GM19025 (cell line): ENCODE results near the gene PAQR6.
A peak's percentile ranks its signal among the peaks of the same experiment; 100 is the strongest.

Experiments used
- ATAC-seq: cut with Tn5 transposase; IDR thresholded peaks from one replicate; pipeline ENCODE4 v1.9.1; 2021; ENCODE audit warnings: mild to moderate bottlenecking, low read depth, moderate library complexity; ENCODE audit not compliant: unreplicated experiment

The PAQR6 gene, protein sequence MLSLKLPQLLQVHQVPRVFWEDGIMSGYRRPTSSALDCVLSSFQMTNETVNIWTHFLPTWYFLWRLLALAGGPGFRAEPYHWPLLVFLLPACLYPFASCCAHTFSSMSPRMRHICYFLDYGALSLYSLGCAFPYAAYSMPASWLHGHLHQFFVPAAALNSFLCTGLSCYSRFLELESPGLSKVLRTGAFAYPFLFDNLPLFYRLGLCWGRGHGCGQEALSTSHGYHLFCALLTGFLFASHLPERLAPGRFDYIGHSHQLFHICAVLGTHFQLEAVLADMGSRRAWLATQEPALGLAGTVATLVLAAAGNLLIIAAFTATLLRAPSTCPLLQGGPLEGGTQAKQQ

DNA sequence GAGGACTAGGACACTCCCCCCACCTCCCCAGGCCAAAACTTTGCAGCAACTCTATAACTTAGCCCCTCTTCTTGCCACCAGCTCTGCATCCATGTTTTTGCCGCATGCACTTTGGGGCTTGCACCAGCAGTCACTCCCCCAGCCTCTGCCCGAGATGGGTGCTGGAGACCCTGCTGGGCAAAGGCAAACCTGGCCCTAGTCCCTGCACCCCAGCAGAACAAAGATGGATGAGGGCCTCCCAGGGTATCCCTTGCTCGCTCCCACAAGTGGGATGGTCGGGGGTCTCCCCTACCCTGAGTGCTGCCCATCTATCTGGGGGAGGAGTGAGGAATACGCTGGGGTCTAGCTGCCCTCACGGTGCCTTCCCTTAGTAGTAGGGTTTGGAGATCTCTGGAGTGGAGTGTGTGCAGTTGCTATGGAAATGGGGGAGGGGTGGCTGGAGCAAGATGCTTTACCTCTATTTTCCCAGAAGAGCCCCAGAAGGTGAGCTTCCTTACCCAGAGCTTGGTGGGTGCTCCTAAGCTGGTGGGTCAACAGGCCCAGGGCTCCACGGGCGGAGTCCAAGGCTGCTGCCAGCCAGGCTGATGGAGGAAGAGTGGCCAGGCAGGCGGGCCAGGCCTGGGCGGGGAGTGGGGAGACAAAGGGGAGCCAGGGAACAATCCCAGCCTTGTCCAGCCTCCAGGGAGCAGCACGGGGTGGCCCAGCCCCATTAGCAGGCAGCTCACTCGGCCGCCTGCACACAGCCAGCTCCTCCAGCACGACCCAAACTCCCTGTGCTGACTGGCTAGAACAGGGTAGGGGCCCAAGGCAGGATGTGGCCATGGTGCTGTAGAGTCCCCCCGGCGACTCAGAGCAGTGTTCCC lies at the start of gene PAQR6:
Gene PAQR6, minus strand, starts transcription at position 597 of the 863 bp plus-strand sequence. CDS start 1,325 bp downstream, outside the sequence.
- ATAC-seq: no peak

DNA sequence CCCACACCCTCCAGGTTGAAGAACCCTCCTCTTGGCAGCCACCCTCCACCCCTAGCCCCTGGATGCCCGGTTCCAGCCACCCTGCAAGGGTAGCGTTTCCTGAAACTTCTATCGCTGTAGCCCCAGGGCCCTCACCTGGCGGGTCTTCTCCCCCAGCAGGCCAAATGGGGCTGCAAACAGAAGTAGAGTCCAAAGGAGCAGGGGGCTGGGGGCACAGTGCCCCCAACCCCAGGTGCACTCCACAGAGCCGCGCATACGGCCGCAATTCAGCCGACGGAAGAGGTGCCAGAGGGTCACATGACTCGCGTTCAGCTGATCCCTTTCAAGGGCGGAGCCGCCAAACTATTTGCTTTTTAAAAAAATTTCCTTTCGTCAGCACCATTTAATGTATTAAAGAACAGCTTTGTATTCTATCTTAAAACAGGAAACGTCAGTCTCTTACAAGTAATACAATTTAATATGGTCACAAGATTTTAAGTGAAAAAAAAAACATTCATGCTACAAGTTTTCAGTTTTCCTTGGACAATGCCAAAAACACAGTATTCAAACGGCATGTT lies 47.6 kb upstream of the PAQR6 start, which contains the start of gene GLMP:
Gene GLMP, minus strand, starts transcription at position 289 of the 557 bp plus-strand sequence. Its CDS starts 34 bp downstream, at position 255.
- ATAC-seq: no peak

DNA sequence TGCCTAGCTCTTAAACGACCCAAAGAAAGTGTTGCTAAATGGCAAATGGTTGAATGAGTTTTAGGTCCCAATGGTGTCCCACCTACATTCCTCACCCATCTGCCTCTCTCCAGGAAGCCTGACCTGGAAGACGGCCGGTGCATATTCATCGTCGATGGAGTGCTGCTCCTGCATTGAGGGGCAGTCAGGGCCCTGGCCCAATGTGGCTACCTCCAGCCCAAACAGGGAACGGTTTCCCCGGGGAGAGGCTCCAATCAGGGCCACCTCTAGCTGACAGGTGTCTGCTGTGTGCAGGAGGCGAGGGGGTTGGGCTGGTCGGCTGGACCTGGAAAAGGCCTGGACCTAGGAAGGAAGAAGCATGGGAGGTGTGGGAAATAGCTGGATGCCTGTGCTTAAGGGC lies 46.0 kb upstream of the PAQR6 start:
- ATAC-seq: no peak

DNA sequence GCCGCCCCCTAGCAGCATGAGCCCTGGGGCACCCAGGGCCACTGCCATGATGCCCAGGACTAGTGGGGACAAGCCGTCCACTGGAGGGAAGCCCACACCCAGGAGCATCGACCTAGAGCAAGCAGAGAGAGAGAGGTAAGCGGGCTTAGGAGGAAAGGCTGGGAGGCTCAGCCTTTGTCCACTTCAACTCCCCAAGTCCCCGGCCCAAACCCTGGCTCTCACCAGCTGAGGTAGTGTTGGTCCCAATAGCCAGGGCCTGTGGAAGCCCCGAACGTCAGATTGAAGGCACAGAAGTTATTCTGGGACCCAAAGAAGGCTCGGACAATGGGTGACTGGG lies 45.2 kb upstream of the PAQR6 start:
- ATAC-seq: no peak

DNA sequence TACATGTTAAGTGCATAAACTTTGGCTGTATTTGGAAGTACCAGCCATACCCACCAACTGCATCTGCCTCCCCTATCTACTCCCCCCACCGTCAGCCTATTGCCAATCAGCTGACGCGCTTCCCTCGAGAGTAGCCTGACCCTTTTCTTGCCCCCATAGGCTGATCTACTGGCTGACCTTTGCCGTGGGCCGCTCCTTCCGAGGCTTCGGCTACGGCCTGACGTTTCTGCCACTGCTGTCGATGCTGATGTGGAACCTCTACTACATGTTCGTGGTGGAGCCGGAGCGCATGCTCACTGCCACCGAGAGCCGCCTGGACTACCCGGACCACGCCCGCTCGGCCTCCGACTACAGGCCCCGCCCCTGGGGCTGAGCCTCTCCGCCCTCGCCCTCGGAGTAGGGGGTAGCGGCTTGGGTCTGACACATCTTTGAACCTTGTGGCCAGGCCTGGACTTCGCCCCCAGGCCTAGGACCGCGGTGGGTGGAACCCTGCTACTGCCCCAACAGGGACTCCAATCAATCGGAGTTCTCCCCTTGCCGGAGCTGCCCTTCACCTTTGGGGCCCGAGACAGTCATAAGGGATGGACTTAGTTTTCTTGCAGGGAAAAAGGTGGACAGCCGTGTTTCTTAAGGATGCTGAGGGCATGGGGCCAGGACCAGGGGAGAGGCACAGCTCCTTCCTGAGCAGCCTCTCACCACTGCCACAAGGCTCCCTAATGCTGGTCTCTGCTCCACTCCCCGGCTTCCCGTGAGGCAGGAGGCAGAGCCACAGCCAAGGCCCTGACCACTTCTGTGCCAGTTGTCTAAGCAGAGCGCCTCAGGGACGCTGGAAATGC lies 43.6 kb upstream of the PAQR6 start:
- ATAC-seq: peak; percentile 60

DNA sequence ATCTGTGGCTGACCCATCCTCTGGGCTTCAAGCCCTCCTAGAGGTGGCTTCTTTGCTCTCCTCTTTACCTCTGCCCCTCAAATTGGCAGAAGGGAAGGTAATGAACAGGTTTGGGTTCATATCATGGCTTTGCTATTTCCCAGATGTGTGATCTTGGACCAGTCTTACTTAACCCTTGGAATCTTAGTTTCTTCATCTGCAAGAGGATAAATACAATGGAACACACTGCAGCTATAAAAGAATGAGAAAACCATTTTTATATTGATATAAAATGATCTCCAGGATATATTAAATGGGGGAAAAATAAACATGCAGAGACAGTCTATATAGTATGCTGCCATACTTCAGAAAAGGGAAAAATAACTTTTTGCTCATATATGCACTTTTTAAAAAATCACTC lies 42.0 kb upstream of the PAQR6 start:
- ATAC-seq: no peak

DNA sequence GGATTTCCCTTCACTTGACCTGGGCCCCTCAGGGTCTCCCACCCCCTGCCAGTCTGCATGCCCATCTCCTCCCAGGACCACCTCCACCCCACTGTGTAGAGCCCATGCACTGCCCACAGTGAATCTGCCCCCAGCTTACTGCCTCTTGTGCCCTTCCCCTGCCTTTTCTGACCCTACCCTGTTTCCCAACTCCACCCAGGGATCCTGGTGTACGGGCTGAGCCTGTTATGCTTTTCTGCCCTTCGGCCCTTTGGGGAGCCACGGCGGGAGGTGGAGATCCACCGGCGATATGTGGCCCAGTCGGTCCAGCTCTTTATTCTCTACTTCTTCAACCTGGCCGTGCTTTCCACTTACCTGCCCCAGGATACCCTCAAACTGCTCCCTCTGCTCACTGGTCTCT lies 38.2 kb upstream of the PAQR6 start:
- no peak for ATAC-seq

DNA sequence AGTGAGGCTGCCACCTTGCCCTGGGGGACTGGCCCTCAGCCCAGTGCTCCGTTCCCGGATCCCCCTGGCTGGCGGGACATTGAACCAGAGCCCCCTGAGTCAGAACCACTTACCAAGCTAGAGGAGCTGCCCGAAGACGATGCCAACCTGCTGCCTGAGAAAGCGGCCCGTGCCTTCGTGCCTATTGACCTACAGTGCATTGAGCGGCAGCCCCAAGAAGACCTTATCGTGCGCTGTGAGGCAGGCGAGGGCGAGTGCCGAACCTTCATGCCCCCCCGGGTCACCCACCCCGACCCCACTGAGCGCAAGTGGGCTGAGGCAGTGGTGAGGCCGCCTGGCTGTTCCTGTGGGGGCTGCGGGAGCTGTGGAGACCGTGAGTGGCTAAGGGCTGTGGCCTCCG lies 37.6 kb upstream of the PAQR6 start:
- ATAC-seq: no peak

DNA sequence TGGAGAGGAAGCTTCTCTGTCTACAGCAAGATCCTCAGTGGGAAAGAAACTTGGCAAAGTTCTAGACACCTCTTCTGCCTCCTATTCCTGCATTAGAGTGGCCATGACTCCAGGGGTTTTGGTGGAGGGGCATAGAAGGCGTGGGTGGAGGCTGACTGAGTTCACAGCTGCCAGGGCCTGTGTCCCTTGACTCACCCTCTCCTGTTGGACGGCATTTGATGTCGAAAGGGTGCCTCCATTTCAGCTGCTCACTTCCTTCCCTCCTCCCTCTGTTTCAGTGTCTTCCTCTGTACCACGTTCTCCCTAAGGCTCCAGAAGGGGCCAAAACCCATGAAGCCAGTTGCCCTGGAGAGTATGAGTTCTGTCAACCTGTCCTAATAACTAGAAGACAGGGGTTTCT lies 36.9 kb upstream of the PAQR6 start:
- no peak for ATAC-seq

DNA sequence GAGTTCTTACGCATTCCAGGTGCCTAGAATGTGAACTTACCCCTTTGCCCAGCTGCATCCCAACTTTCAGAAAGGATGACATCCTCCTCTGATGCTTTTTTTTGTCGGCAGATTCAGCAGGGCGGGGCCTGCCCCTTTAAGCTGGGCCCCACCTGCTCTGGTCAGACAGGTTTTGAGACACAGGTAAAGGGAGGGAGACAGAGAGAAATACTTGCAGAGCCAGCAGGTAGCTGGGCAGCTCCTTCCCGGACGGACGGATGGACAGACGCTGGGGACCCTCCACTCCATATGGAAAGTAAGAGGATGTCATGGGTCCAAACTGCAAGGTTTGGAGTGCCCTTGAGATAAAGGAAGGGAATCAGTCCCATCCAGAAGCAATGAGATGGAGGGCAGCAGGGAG lies 36.3 kb upstream of the PAQR6 start, which contains the start of gene TMEM79:
Gene TMEM79, plus strand, starts transcription at position 214 of the 400 bp plus-strand sequence. CDS start 902 bp downstream, outside the sequence.
- ATAC-seq: no peak

DNA sequence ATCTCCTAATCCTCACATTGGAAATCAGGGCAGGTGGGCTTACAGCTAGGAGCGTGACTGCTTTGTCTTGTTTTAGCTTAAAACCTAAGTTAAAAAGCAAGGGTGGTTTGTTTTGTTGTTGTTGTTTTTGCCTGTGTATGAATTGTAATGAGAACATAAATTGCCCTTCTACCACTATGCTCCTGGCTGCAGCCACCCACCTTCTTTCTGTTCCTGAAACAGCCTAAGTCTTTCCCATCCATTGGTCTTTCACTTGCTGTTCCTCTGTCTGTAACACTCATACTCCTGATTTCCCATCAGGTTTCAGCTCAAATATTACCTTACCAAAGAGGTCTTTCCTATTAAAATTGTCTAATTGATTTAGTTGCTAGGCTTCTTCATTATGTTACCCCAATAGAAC lies 35.7 kb upstream of the PAQR6 start:
- ATAC-seq: no peak

DNA sequence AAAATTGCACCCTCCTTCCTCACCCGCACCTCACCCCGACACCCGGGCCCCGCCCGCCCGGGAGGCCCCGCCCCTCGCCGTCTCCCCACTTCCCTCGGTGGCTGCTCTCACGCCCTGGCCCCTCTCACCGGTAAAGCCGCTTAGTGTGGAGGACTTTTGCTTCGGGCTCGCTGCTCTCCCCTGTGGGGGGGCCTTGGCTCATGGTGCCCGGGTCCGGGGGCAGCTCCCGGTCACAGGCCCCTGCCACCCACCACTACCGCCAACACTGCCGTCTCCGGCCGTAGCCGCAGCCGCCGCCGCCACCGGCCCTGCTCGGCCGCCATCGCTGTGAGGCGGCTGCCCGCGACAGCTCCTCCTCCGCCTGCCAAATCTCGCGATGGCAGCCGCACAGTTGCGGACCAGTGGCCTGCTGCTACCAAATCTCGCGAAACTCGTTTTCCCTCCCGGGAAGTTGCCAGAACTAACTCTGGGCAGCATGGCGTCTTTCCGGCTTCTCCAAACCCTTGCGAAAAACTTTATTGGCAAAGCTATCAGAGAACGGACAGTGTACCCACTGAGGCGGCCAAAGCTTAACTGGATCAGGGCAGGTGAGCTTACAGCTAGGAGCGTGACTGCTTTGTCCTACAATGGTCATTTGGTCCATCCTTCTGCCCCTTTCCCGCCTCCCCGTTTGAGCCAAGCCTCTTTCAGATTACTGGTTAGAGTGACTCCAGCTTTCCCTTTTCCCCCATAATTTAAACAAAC lies 34.8 kb upstream of the PAQR6 start, which contains the start of gene SMG5:
Gene SMG5, minus strand, starts transcription at position 347 of the 744 bp plus-strand sequence. Its CDS starts 145 bp downstream, at position 202.
- ATAC-seq: peak; percentile 83

DNA sequence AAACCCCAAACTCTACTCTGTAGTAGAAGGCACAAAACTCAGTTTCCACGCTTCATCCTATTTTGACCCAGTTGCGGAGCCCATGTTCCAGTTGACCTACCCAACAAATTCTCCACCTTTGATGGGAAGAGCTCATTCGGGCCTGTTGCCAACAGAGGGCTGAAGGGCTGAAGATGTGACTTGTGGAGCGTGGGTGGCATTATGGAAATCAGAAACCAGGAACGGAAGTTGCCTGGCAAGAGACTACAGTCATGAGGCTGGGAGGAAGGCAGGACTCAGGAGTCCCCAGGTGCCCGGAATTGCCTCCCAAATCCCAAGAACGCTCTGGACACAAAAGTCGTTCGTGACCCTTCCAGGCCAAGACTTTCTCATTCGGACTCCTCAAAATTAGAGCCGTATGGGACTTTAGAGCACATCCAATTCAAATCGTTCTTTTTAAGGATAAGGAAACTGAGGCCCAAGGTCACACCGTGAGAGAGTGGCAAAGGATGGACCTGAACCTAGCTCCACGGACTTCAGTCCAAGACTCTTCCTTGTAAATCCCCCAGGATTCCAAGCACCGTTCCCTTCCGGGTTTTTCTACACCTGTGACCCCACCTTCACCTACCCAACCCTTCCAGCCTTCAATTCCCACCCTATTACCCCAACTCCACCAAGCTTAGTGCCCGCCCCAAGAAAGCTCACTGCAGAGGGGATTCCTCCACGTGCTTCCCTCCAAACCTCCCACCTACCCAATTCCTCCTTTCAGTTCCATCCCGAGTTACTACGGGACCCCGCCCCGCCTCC lies 34.0 kb upstream of the PAQR6 start:
- ATAC-seq: no peak

DNA sequence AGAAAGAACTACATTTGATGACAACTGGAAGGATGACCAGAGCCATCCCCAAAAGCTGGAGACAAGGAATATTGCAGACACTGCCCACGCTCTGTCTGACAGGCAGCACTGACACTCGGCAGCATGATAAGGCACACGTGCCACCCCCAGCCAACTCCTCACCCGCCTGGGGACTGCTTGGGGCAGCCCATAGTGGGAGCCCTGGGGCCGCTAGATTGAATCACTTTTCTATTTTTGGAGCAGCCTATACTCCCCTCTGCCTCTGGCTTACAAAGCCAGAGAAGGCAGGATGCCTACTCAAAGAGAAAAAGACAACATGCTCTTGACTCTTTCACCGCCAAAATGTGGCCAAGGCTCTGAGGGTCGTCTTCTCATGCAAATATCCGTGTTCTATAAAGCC lies 33.4 kb upstream of the PAQR6 start:
- ATAC-seq: no peak

DNA sequence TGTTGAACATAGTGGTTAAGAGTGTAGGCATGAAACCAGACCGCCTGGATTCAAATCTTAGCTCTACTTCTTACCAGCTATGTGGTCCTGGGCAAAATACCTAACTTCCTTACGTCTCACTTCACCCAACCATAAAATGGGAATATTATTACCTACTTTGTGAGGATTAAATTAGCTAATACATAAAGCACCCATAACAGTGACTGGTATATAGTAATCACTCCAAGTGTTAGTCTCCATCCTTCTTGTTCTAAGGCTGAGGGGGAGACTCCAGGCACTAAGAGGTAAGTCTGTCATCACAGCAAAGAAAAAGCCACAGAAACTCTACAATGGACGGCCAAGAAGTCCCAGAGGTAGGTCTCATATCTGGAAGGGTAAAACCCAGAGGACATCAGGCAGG lies 32.0 kb upstream of the PAQR6 start:
- no peak for ATAC-seq

DNA sequence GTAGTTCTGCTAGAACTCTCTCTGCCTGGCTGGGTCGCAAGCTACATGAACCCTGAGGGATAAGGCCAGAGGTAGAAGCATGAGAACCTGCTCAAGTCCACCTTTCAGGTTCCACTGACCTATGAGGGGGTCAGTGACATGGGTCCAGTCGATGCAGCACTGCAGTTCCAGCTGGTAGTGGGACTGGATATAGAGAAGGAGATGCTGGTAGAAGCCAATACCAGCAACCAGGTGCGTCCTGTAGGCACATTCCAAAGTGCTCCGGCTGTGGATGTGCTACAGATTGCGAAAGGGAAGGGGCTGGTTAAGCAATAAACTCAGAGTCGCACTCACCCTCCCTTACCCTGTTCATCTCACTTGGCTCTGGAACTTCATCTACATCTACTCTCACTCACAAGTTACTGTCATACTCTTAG lies 29.1 kb upstream of the PAQR6 start:
- no peak for ATAC-seq

DNA sequence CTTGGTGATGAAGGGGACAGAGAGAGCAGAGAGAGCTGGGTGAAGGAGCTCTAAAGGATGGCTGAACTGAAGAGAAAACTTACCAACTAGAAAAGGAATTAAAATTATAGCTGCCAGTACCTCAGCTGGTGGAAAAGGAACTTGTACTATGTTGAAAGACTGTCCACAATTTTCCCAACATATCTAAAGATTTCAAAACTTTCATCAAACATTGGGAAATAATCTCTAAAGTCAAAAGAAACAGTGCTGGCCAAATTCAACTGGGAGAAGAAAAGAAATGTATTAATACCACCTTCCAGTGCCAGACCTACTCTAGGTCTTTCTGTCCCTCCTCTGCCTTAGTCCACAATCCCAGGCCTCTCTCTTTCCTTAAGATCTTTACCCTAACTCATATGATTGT lies 28.7 kb upstream of the PAQR6 start:
- no peak for ATAC-seq

DNA sequence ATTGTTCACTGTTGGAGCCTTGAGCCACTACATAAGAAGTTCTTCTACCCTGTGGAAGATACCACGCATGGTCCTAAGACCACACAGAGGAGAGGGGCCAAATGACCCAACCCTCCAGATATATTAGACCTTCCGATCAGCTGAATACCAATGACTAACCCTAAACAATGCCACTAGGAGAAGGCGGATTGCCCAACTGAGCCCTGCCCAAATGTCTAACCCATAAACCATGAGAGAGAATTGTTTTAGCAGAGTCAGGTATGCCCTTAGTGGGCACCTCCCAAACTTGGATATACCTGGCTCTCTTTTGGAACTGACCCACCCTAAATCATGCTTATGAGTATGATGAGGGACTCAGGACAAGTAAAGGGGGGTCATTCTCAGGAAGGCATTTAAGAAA lies 22.5 kb upstream of the PAQR6 start:
- ATAC-seq: no peak

DNA sequence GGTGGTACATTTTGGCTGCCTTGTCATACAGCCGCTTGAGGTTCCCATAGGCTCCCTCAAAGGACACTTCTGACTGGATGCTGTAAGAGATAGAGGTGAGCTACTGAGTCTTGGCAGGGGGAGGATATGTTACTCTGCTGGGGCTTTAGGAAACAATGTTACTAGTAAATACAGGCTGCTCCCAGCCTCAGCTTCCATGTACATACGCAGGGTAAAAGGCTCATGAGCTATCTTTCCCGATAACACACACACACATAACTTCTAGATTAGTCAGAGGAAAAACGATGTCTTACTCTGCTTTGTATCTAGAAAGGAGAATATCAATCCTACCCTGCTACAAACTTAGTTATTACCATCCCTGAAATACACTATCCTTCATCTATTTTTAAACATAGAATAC lies 20.5 kb upstream of the PAQR6 start:
- no peak for ATAC-seq
